Tibial artery (tissue), 4 donors: ENCODE measurements around the gene PLD6.

Source experiments
- DNase-seq, 2 donors: peaks; one replicate each; pipeline ENCODE4 v3.0.0-alpha.2; 2019
- H3K27ac ChIP-seq, 2 donors: fragments of 200-600 bp; sonication (generic) in 1 of 2; 1 replicate in 1 of 2; 2 replicates in 1 of 2; pipeline ENCODE4 v1.5.1; 2018 to 2019; ENCODE audit warnings: mild to moderate bottlenecking in 1 of 2
- H3K27me3 ChIP-seq, 2 donors: fragments of 200-600 bp; sonication (generic) in 1 of 2; one replicate each; pipeline versions ENCODE4 v1.5.1 to v1.6.0; 2016 to 2019
- H3K36me3 ChIP-seq, 3 donors: fragments of 200-600 bp; sonication (generic) in 2 of 3; one replicate each; pipeline ENCODE4 v1.5.1; 2016 to 2019; ENCODE audit warnings: mild to moderate bottlenecking in 2 of 3
- H3K4me1 ChIP-seq, 4 donors: fragments of 200-600 bp; sonication (generic) in 2 of 4; 1 replicate in 3 of 4; 2 replicates in 1 of 4; pipeline ENCODE4 v1.5.1; 2016 to 2019
- H3K4me3 ChIP-seq, 2 donors: fragments of 200-600 bp; sonication (generic) in 1 of 2; 1 replicate in 1 of 2; 2 replicates in 1 of 2; pipeline ENCODE4 v1.5.1; 2018 to 2019; ENCODE audit warnings: mild to moderate bottlenecking in 2 of 2
- H3K9me3 ChIP-seq, 3 donors: fragments of 200-600 bp; sonication (generic) in 1 of 3; one replicate each; pipeline ENCODE4 v1.5.1; 2016 to 2019
- CTCF ChIP-seq, 2 experiments: fragments of 200-600 bp in 1 of 2; fragments of 450-650 bp in 1 of 2; IDR thresholded peaks; one replicate each; pipeline ENCODE4 v1.5.1; 2017 to 2019; ENCODE audit warnings: antibody characterized with exemption in 2 of 2, mild to moderate bottlenecking in 1 of 2, moderate library complexity in 1 of 2
- intact Hi-C: fragments of 100-400 bp; cut with DNase I; formaldehyde crosslinking; loops from one replicate; pipeline ENCODE4 v1.15.0; 2023; ENCODE audit warnings: low total_unique reads

PLD6 gene

DNA sequence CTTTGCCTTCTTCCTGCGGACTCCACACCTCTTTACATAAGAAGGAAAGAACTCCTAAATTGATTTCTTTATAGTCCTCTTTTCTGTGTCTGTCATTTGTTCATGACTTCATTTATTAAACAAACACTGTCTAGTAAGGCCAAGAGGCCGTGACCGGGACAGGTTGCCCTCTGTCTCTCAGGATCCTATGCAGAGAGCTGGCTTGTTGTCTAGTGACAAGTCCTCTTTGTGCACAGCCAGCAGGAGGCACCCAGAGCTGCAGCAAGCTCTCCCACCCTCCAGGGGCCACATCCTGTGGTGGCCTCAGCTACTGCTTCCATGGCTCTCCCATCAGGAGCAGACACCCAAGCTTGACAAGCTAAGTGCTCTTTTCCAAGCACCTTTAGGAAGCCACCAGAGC, 50.6 kb downstream of the PLD6 start:
- H3K36me3 ChIP-seq: peaks cover 77 to 91% (median 82%) of the 10 kb centered on the region in 3 donors
- H3K4me1 ChIP-seq: peaks cover 0 to 28% (median 20%) of the 10 kb centered on the region in 4 donors
- H3K27ac ChIP-seq: no peak overlapping the region
- H3K4me3 ChIP-seq: no peak overlapping the region
- TF ChIP-seq CTCF (IDR thresholded peaks at IDR 0.05): no peak
- intact Hi-C loops: no loop called here
- H3K27me3 ChIP-seq: no peaks in the 10 kb centered on the region
- no peak for DNase-seq
- H3K9me3 ChIP-seq: no peaks in the 10 kb centered on the region

GRCh38 chr17:17154981-17155380, 51.2 kb downstream of the PLD6 start:
- no peak for TF ChIP-seq CTCF (IDR thresholded peaks at IDR 0.05)
- no peaks in the 10 kb centered on the region for H3K9me3 ChIP-seq
- H3K4me3 ChIP-seq: no peak overlapping the region
- no peaks in the 10 kb centered on the region for H3K27me3 ChIP-seq
- peaks cover 76 to 91% (median 81%) of the 10 kb centered on the region in 3 donors for H3K36me3 ChIP-seq
- peaks cover 0 to 30% (median 20%) of the 10 kb centered on the region in 4 donors for H3K4me1 ChIP-seq
- intact Hi-C loops: loop anchor here (5.0 kb wide), 1 partner anchor 82 kb away; the partner anchor contains the start of gene FLCN
- DNase-seq: no peak
- no peak overlapping the region for H3K27ac ChIP-seq

DNA sequence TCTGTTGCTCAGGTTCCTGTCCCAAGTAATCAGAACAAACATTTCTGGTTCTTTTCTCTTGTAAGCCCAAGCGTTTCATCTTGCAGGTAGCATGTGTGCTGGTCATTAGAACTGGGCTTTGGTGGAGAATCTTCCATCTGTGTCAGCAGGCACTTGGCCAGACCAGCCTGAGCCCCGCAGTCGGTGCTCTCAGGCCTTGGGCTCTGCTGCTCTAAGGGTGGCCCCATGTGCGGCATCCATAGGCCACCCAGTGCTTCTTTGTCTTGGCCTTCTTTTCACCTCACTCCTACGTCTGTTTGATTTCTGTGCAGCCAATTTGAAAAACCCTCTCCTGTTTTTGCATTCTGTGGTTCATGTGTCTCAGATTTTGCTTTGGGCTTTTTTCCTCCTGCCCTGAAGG, 51.6 kb downstream of the PLD6 start:
- no peak for TF ChIP-seq CTCF (IDR thresholded peaks at IDR 0.05)
- Histone ChIP-seq H3K27ac (no peak overlapping the region), H3K36me3 (peaks cover 72 to 90% (median 79%) of the 10 kb centered on the region in 3 donors), H3K27me3 (no peaks in the 10 kb centered on the region), H3K4me1 (peaks cover 0 to 30% (median 20%) of the 10 kb centered on the region in 4 donors), H3K9me3 (no peaks in the 10 kb centered on the region), H3K4me3 (no peak overlapping the region)
- no peak for DNase-seq
- intact Hi-C loops: loop anchor here (5.0 kb wide), 1 partner anchor 83 kb away; the partner anchor contains the start of gene FLCN

GRCh38 chr17:17153709-17154108, 52.4 kb downstream of the PLD6 start:
- no peak for DNase-seq
- H3K9me3 ChIP-seq: no peaks in the 10 kb centered on the region
- no peaks in the 10 kb centered on the region for H3K27me3 ChIP-seq
- no peak overlapping the region for H3K27ac ChIP-seq
- no peak overlapping the region for H3K4me3 ChIP-seq
- H3K4me1 ChIP-seq: peaks cover 0 to 30% (median 20%) of the 10 kb centered on the region in 4 donors
- H3K36me3 ChIP-seq: peaks cover 64 to 89% (median 74%) of the 10 kb centered on the region in 3 donors
- intact Hi-C loops: loop anchor here (5.0 kb wide), 1 partner anchor 84 kb away; the partner anchor contains the start of gene FLCN
- TF ChIP-seq CTCF (IDR thresholded peaks at IDR 0.05): no peak

DNA sequence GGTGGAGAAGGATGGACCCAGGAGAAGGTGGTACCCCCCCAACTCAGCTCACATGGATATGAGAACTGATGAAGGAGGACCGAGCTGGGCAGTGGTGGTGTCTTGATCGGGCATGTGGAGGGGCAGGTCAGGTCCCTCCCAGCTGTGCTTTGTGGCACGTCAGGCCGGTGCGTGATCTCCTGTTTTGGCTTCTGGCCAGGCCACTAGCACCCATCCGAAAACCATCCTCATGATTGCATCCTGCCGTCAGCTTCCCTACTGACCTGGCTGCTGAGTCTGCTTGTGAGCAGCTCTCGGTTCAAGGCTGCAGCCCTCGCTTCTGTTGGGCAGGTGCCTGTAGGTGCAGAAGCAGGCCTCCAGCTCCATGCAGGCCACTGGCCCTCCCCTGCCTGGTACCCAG, 53.1 kb downstream of the PLD6 start:
- DNase-seq: no peak
- intact Hi-C loops: loop anchor here (5.0 kb wide), 1 partner anchor 84 kb away; the partner anchor contains the start of gene FLCN
- Histone ChIP-seq H3K4me3 (no peak overlapping the region), H3K36me3 (peaks cover 60 to 89% (median 73%) of the 10 kb centered on the region in 3 donors), H3K27ac (peak overlapping the region; percentile 34 to 81), H3K9me3 (no peaks in the 10 kb centered on the region), H3K27me3 (no peaks in the 10 kb centered on the region), H3K4me1 (peaks cover 0 to 30% (median 20%) of the 10 kb centered on the region in 4 donors)
- no peak for TF ChIP-seq CTCF (IDR thresholded peaks at IDR 0.05)
